ENCODE measurements around the gene DLGAP1. TPM values are rescaled to one million over a fixed set of nuclear protein-coding genes. Genes with fewer than 3 reads are reported as not detected.
"Not testable (repeated sequence)": the region's sequence is repeated elsewhere in the genome, so short reads cannot be mapped to it uniquely, and the experiment has no call there.

DLGAP1 gene
- total and polyA plus RNA-seq, 4 donors: 0.54 to 11.8 (median 3.1) TPM

DNA sequence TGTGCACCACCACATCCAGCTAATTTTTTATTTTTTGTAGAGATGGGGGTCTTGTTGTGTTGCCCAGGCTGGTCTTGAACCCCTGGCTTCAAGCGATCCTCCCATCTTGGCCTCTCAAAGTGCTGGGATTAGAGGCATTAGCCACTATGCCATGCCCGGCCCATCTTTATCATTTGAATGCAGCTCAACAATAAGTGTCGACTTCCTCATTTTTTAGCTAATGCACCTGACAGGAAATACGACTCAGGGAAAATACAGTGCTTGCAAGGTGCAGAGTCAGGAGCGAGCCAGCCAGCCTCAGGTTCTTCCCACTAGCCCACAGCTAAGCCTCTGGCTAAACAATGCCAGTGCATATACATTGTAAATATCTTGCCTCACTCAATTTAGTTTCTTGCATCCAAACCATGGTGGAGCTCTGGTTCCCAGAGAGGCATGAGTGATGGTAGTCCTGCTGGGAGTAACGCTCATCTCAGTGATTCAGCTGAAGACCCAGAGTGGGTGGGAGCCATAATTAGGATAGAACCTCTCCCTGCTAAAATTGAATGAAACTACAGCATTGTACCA is 870.1 kb downstream of the DLGAP1 start:
- no peaks in the 10 kb centered on the region for H3K9me3 ChIP-seq (ENCODE audit: control insufficient read depth in 4 of 4, insufficient read depth in 3 of 4, low read length in 3 of 4)

DNA sequence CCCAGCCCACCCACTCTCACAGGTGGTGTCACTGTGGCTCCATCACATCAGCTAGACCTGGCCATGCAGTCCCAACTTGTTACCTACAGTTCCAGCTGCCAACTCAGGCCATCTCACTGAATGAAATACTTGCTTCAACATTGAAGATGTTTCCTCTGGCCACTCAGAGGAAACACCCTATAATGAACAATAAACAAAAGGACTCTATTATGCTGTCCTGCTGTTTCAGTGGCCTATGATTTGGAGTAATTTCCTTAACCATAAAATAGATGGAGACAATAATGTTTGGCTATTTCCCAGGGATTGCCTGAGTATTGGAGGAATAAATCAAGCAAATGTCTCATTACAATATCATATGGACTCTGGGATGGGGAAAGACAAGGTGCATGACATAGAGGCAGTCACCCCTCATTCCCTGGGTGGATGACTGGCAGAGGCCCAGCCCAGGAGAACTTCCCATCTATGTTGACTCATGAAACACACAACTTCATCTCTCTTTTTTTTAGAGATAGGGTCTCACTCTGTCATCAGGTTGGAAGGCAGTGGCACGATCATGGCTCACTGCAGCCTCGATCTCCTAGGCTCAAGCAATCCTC is 870.7 kb downstream of the DLGAP1 start:
- TF ChIP-seq, protein P1, sequence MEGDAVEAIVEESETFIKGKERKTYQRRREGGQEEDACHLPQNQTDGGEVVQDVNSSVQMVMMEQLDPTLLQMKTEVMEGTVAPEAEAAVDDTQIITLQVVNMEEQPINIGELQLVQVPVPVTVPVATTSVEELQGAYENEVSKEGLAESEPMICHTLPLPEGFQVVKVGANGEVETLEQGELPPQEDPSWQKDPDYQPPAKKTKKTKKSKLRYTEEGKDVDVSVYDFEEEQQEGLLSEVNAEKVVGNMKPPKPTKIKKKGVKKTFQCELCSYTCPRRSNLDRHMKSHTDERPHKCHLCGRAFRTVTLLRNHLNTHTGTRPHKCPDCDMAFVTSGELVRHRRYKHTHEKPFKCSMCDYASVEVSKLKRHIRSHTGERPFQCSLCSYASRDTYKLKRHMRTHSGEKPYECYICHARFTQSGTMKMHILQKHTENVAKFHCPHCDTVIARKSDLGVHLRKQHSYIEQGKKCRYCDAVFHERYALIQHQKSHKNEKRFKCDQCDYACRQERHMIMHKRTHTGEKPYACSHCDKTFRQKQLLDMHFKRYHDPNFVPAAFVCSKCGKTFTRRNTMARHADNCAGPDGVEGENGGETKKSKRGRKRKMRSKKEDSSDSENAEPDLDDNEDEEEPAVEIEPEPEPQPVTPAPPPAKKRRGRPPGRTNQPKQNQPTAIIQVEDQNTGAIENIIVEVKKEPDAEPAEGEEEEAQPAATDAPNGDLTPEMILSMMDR (IDR thresholded peaks at IDR 0.05; ENCODE audit: control extremely low read depth, extremely low read depth): no peak
- no peak for DNase-seq
- H3K27ac ChIP-seq (ENCODE audit: low read depth in 1 of 2, low read length in 1 of 2): no peak overlapping the region
- no peaks in the 10 kb centered on the region for H3K27me3 ChIP-seq (ENCODE audit: control insufficient read depth in 3 of 3, insufficient read depth in 3 of 3, low read length in 2 of 3)
- no peak overlapping the region for H3K9ac ChIP-seq (ENCODE audit: insufficient read depth in 1 of 2, low read length in 2 of 2)
- H3K4me3 ChIP-seq: no peak overlapping the region
- H3K36me3 ChIP-seq (ENCODE audit: control insufficient read depth in 4 of 4, insufficient read depth in 4 of 4, low read length in 4 of 4): no peaks in the 10 kb centered on the region
- peaks cover 0 to 6% (median 0%) of the 10 kb centered on the region in 5 donors for H3K4me1 ChIP-seq (ENCODE audit: control insufficient read depth in 5 of 5, insufficient read depth in 5 of 5, low read length in 5 of 5)
- no peak for ATAC-seq (ENCODE audit: insufficient read depth, low FRiP score)
- 95 to 99% methylated on average over 2 of the region's 2 CpGs for WGBS, 2 donors
- H3K9me3 ChIP-seq (ENCODE audit: control insufficient read depth in 4 of 4, insufficient read depth in 3 of 4, low read length in 3 of 4): no peaks in the 10 kb centered on the region

More for the DNA sequence above, 870.1 kb downstream of the DLGAP1 start:
- H3K36me3 ChIP-seq (ENCODE audit: control insufficient read depth in 4 of 4, insufficient read depth in 4 of 4, low read length in 4 of 4): no peaks in the 10 kb centered on the region
- peaks cover 0 to 6% (median 0%) of the 10 kb centered on the region in 5 donors for H3K4me1 ChIP-seq (ENCODE audit: control insufficient read depth in 5 of 5, insufficient read depth in 5 of 5, low read length in 5 of 5)
- H3K4me3 ChIP-seq: no peak overlapping the region
- DNase-seq (no peak), ATAC-seq (ENCODE audit: insufficient read depth, low FRiP score) (no peak)
- H3K27me3 ChIP-seq (ENCODE audit: control insufficient read depth in 3 of 3, insufficient read depth in 3 of 3, low read length in 2 of 3): no peaks in the 10 kb centered on the region
- WGBS, 2 donors: 42 to 78% methylated on average over 6 of the region's 6 CpGs
- no peak overlapping the region for H3K9ac ChIP-seq (ENCODE audit: insufficient read depth in 1 of 2, low read length in 2 of 2)
- H3K27ac ChIP-seq (ENCODE audit: low read depth in 1 of 2, low read length in 1 of 2): no peak overlapping the region
- TF ChIP-seq, protein P1 (IDR thresholded peaks at IDR 0.05; ENCODE audit: control extremely low read depth, extremely low read depth): no peak

DNA sequence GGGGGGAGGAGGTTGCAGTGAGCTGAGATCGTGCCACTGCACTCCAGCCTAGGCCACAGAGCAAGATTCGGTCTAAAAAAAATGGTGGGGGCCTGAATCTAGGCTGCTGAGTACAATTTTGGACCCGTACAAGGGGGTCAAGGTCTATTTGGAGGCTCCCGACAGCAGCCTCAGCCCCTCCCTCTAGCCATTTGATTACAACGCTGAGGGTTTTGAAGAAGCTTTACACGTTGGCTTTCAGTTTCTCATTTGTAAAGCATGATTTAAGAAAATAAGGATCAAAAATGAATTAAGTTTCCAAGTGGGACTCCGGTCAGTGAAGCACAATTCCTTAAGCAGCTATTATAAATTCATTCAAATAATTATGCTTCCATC is 871.2 kb downstream of the DLGAP1 start:
- no peak for ATAC-seq (ENCODE audit: insufficient read depth, low FRiP score)

DNA sequence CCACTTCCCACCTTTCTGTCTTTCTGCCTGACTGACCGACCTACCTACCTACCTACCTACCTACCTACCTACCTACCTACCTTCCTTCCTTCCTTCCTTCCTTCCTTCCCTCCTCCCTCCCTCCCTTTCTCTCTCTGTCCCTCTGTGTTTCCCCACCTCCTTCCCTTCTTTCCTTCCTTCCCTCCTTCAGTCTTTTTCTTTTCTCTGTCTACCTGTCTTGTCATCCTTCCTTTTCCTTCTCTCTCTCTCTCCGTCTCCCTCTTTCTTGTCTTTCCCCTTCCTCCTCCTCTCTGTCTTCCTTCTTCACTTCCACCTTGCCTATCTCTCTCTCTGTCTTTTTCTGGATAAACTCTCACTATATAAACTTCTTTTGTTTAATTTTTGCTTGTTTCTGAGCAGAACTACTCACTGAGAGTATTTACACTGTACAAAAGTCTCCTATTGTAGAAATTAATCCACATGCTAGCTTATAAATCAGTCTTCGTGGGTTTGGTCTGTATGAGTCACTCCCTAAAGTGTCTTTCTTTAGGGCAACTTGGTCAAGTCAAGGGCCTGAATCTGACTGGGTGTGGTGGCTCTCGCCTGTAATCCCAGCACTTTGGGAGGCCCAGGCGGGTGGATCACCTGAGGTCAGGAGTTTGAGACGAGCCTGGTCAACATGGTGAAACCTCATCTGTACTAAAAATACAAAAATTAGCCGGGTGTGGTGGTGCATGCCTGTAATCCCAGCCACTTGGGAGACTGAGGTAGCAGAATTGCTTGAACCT is 871.8 kb downstream of the DLGAP1 start:
- not testable (repeated sequence) for ATAC-seq (ENCODE audit: insufficient read depth, low FRiP score); DNase-seq; H3K27me3 ChIP-seq (ENCODE audit: control insufficient read depth in 3 of 3, insufficient read depth in 3 of 3, low read length in 2 of 3); H3K4me1 ChIP-seq (ENCODE audit: control insufficient read depth in 5 of 5, insufficient read depth in 5 of 5, low read length in 5 of 5); H3K9ac ChIP-seq (ENCODE audit: insufficient read depth in 1 of 2, low read length in 2 of 2); H3K4me3 ChIP-seq; H3K27ac ChIP-seq (ENCODE audit: low read depth in 1 of 2, low read length in 1 of 2); H3K36me3 ChIP-seq (ENCODE audit: control insufficient read depth in 4 of 4, insufficient read depth in 4 of 4, low read length in 4 of 4); H3K9me3 ChIP-seq (ENCODE audit: control insufficient read depth in 4 of 4, insufficient read depth in 3 of 4, low read length in 3 of 4)
- 72 to 82% methylated on average over 7 of the region's 7 CpGs for WGBS, 2 donors

More for the DNA sequence above, 871.2 kb downstream of the DLGAP1 start:
- H3K27ac ChIP-seq (ENCODE audit: low read depth in 1 of 2, low read length in 1 of 2): no peak overlapping the region
- DNase-seq: no peak
- no peak overlapping the region for H3K9ac ChIP-seq (ENCODE audit: insufficient read depth in 1 of 2, low read length in 2 of 2)
- peaks cover 0 to 6% (median 0%) of the 10 kb centered on the region in 5 donors for H3K4me1 ChIP-seq (ENCODE audit: control insufficient read depth in 5 of 5, insufficient read depth in 5 of 5, low read length in 5 of 5)
- TF ChIP-seq, protein P1 (IDR thresholded peaks at IDR 0.05; ENCODE audit: control extremely low read depth, extremely low read depth): no peak
- no peak overlapping the region for H3K4me3 ChIP-seq
- 93 to 95% methylated on average over 7 of the region's 7 CpGs for WGBS, 2 donors
- no peaks in the 10 kb centered on the region for H3K36me3 ChIP-seq (ENCODE audit: control insufficient read depth in 4 of 4, insufficient read depth in 4 of 4, low read length in 4 of 4)
- H3K27me3 ChIP-seq (ENCODE audit: control insufficient read depth in 3 of 3, insufficient read depth in 3 of 3, low read length in 2 of 3): no peaks in the 10 kb centered on the region
- no peaks in the 10 kb centered on the region for H3K9me3 ChIP-seq (ENCODE audit: control insufficient read depth in 4 of 4, insufficient read depth in 3 of 4, low read length in 3 of 4)

Data from lung (tissue), 12 donors.